ENCODE results near the gene HINFP. TPM values are rescaled to one million over a fixed set of nuclear protein-coding genes. Genes with fewer than 3 reads are reported as not detected.

Gene HINFP
- total and polyA plus RNA-seq, 2 of the 4 experiments (the other 2 are of a cell fraction): 9.1 to 15.3 TPM

DNA sequence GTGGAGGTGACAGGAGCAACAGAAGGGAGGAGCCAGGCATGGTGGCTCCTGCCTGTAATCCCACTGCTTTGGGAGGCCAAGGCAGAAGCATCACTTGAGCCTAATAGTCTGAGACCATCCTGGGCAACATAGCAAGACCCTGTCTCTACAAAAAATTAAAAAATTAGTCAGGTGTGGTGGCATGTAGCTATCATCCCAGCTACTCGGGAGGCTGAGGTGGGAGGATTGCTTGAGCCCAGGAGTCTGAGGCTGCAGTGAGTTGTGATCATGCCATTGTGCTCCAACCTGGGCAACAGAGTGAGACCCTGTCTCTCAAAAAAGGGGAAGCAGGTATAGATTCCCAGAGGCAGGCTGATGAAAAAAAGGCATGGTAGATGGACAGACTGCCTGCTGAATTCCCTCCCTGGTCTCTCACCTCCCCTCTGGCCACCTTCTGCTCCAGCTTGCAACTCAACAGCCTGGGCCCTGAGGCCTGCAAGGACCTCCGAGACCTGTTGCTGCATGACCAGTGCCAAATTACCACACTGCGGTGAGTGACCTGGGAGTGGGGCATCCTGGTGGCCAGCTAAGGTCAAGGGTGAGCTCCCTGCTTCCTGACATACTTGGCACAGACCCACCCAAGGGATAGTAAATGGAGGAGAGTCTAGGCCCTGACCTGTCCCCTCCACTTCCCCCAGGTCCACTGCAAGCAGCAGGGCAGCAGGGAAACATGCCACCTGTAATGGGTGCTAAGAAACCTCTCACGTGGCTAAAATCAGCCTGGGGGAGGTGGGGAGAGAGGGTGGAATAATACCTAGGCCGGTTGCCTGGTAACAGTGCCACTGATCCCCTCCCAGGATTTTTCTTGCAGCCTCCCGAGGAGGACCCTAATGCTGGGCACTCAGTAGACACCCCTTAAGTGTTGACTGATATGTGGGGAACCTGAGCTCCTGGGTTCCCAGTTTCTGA is 59.6 kb downstream of the HINFP start:
- dilution Hi-C loops (cut with HindIII; ENCODE audit: low sequenced_read_pairs, unreplicated experiment): no loop called here
- CTCF ChIA-PET: no interaction called here
- ATAC-seq (ENCODE audit: low read depth): no peak

More for the DNA sequence above, 59.6 kb downstream of the HINFP start:
- H3K14ac ChIP-seq (replicated peaks; ENCODE audit: low read depth, low read length): no peak overlapping the region
- no peak overlapping the region for H2BK15ac ChIP-seq (ENCODE audit: low read depth, low read length)
- 0 out of 2 replicates have a peak, but pooled peaks cover 8% of the 10 kb centered on the region for H3K9me1 ChIP-seq (ENCODE audit: insufficient read depth, low read length)
- TF ChIP-seq USF2 (IDR thresholded peaks at IDR 0.05; ENCODE audit: low read depth, low read length) (no peak), CTCF (conservative IDR thresholded peaks at IDR 0.05; ENCODE audit: low read depth, low read length) (no peak), MAZ (IDR thresholded peaks at IDR 0.05; ENCODE audit: borderline replicate concordance, low read depth, low read length) (no peak), FOS (IDR thresholded peaks at IDR 0.05; ENCODE audit: low read depth, low read length) (no peak)
- no peak overlapping the region for H3K9ac ChIP-seq (ENCODE audit: low read depth, low read length)
- no TSS peak for BruUV-seq (replicated peaks)
- H3K27me3 ChIP-seq (ENCODE audit: control insufficient read depth, insufficient read depth, low read length): peaks cover 4% of the 10 kb centered on the region
- H4K20me1 ChIP-seq (ENCODE audit: insufficient read depth, low read length): no peaks in the 10 kb centered on the region
- H3K23ac ChIP-seq (ENCODE audit: low read depth, low read length): no peak overlapping the region
- no peak overlapping the region for H4K91ac ChIP-seq (ENCODE audit: insufficient read depth, low read depth, low read length)
- H2AK5ac ChIP-seq (ENCODE audit: low read depth, low read length): no peak overlapping the region
- no peak overlapping the region for H2BK5ac ChIP-seq (ENCODE audit: low read depth, low read length, poor library complexity, severe bottlenecking)
- H3K4me2 ChIP-seq (ENCODE audit: low read depth, low read length): no peak overlapping the region
- no peaks in the 10 kb centered on the region for H3K79me1 ChIP-seq (ENCODE audit: low read depth in 1 of 2, low read length in 2 of 2)
- no peak overlapping the region for H3K18ac ChIP-seq (ENCODE audit: low read depth, low read length)
- H3K9me3 ChIP-seq (ENCODE audit: control insufficient read depth, insufficient read depth, low read length): no peaks in the 10 kb centered on the region
- in situ Hi-C loops (cut with MboI; ENCODE audit: low sequenced_read_pairs) (no loop called here), intact Hi-C loops (cut with micrococcal nuclease) (no loop called here)
- H3K4me3 ChIP-seq (ENCODE audit: insufficient read depth, low read depth, low read length): no peak overlapping the region
- WGBS, 2 experiments (ENCODE audit: extremely low coverage in 2 of 2, insufficient read length in 1 of 2): 80% methylated on average over 1 of the region's 6 CpGs; no CpG with 5 or more reads in 1 of the 2 experiments
- H2AFZ ChIP-seq (replicated peaks; ENCODE audit: low read length, poor library complexity): no peak overlapping the region
- H4K8ac ChIP-seq (ENCODE audit: low read depth in 2 of 2, low read length in 2 of 2): no peak overlapping the region
- no peak overlapping the region for H3K27ac ChIP-seq (ENCODE audit: insufficient read depth, low read length)
- H3K36me3 ChIP-seq (ENCODE audit: control insufficient read depth, insufficient read depth, low read length): peaks cover 10% of the 10 kb centered on the region; the same call in 1 of the 2 replicates
- no peak overlapping the region for H2BK120ac ChIP-seq (ENCODE audit: low read depth, low read length)
- no peak overlapping the region for H3K4ac ChIP-seq (ENCODE audit: low read depth, low read length)
- H2BK20ac ChIP-seq (ENCODE audit: low read depth, low read length): no peak overlapping the region
- no peak for DNase-seq
- peak overlapping the region; percentile 42 for H2AK9ac ChIP-seq (replicated peaks; ENCODE audit: low read depth, low read length, poor library complexity)
- H3K56ac ChIP-seq (ENCODE audit: extremely low read depth, insufficient read depth, low read length): no peak overlapping the region
- H3K4me1 ChIP-seq (ENCODE audit: control insufficient read depth, insufficient read depth, low read length): no peaks in the 10 kb centered on the region; the same call in 1 of the 2 replicates
- no peak overlapping the region for H4K5ac ChIP-seq (ENCODE audit: low read depth, low read length)
- POLR2A ChIA-PET (ENCODE audit: unreplicated experiment): no interaction called here

All from IMR-90 (cell line).